HepG2 (cell line): Measurements from ENCODE around the gene SLC16A3. TPM values are rescaled to one million over a fixed set of nuclear protein-coding genes. Genes with fewer than 3 reads are reported as not detected.
A peak's percentile ranks its signal among the peaks of the same experiment; 100 is the strongest.

ENCODE experiments used
- ARNT ChIP-seq: fragments of 450-650 bp; IDR thresholded peaks from 2 replicates; pipeline ENCODE4 v1.6.1; 2017
- CSRNP2 ChIP-seq: sonication (generic); formaldehyde crosslinking; conservative IDR thresholded peaks from 2 replicates; pipeline ENCODE4 v1.8.0; 2022; ENCODE audit warnings: low read depth, missing genetic modification reagents
- EHMT2 ChIP-seq: fragments of 200-600 bp; sonication (generic); IDR thresholded peaks from 2 replicates; pipeline ENCODE4 v1.7.0; 2017; ENCODE audit warnings: antibody characterized with exemption, low read depth, low read length, borderline replicate concordance
- GPN1 ChIP-seq: sonication (generic); formaldehyde crosslinking; IDR thresholded peaks from 2 replicates; pipeline ENCODE4 v1.5.1; 2020; ENCODE audit warnings: missing genetic modification reagents, borderline replicate concordance
- HES4 ChIP-seq: sonication (generic); formaldehyde crosslinking; IDR thresholded peaks from 2 replicates; pipeline ENCODE4 v1.9.0; 2021; ENCODE audit warnings: mild to moderate bottlenecking, missing genetic modification reagents, borderline replicate concordance
- MAX ChIP-seq: IDR thresholded peaks from 2 replicates; pipeline ENCODE4 v1.6.1; 2012; ENCODE audit warnings: inconsistent platforms
- NFKBIZ ChIP-seq: IDR thresholded peaks from 2 replicates; pipeline ENCODE4 v1.6.1; 2018; ENCODE audit warnings: missing genetic modification reagents, missing compliant biosample characterization
- NPAS2 ChIP-seq: sonication (generic); formaldehyde crosslinking; IDR thresholded peaks from 2 replicates; pipeline ENCODE4 v1.8.0; 2022; ENCODE audit warnings: mild to moderate bottlenecking, missing genetic modification reagents, borderline replicate concordance
- PCBP2 ChIP-seq: fragments of 200-400 bp; formaldehyde crosslinking; optimal IDR thresholded peaks from 2 replicates; pipeline ENCODE3; 2018; ENCODE audit warnings: low read length, low read depth; ENCODE audit not compliant: poor library complexity, severe bottlenecking
- SMAD9 ChIP-seq: sonication (generic); formaldehyde crosslinking; IDR thresholded peaks from 2 replicates; pipeline ENCODE4 v1.5.1; 2020; ENCODE audit warnings: mild to moderate bottlenecking, missing genetic modification reagents
- THAP11 ChIP-seq: IDR thresholded peaks from 2 replicates; pipeline ENCODE4 v1.6.1; 2016; ENCODE audit warnings: missing biosample characterization, missing genetic modification reagents
- YY1 ChIP-seq: IDR thresholded peaks from 2 replicates; pipeline ENCODE4 v1.6.1; 2011; ENCODE audit warnings: low read length, low read depth, moderate library complexity, mild to moderate bottlenecking; ENCODE audit not compliant: insufficient read depth, insufficient replicate concordance
- ZBTB7B ChIP-seq: sonication (generic); formaldehyde crosslinking; IDR thresholded peaks from 2 replicates; pipeline ENCODE4 v1.4.0; 2020; ENCODE audit warnings: missing genetic modification reagents
- ZFP90 ChIP-seq: sonication (generic); formaldehyde crosslinking; IDR thresholded peaks from 2 replicates; pipeline ENCODE4 v1.8.0; 2022; ENCODE audit warnings: missing genetic modification reagents, mild to moderate bottlenecking, inconsistent platforms, borderline replicate concordance
- ZNF180 ChIP-seq: sonication (generic); formaldehyde crosslinking; IDR thresholded peaks from 2 replicates; pipeline ENCODE4 v1.4.0; 2020; ENCODE audit warnings: low read depth, missing genetic modification reagents, borderline replicate concordance
- ZNF207 ChIP-seq: fragments of 450-650 bp; IDR thresholded peaks from 2 replicates; pipeline ENCODE4 v1.6.1; 2016; ENCODE audit warnings: antibody characterized with exemption, borderline replicate concordance
- ZNF251 ChIP-seq: sonication (generic); formaldehyde crosslinking; IDR thresholded peaks from 2 replicates; pipeline ENCODE4 v1.9.0; 2021; ENCODE audit warnings: mild to moderate bottlenecking, missing genetic modification reagents
- ZNF326 ChIP-seq: sonication (generic); formaldehyde crosslinking; IDR thresholded peaks from 2 replicates; pipeline ENCODE4 v1.4.0; 2020; ENCODE audit warnings: missing genetic modification reagents, borderline replicate concordance
- ZNF639 ChIP-seq: conservative IDR thresholded peaks from 2 replicates; pipeline ENCODE4 v1.6.1; 2018; ENCODE audit warnings: missing genetic modification reagents
- ZSCAN9 ChIP-seq: IDR thresholded peaks from 2 replicates; pipeline ENCODE4 v1.6.1; 2016; ENCODE audit warnings: borderline replicate concordance
- ZZZ3 ChIP-seq: sonication (generic); formaldehyde crosslinking; IDR thresholded peaks from 2 replicates; pipeline ENCODE4 v1.4.0; 2020; ENCODE audit warnings: missing genetic modification reagents, mild to moderate bottlenecking, borderline replicate concordance
- polyA plus RNA-seq, 8 experiments: library from polyadenylated mRNA; depleted of rRNA in 3 of 8; stranded (reverse) in 7 of 8; unstranded in 1 of 8; fragments of >200 nt; fragmentation: Illumina TruSeq in 4 of 8; extraction: Trizol in 4 of 8; gene quantifications; 2 replicates each; pipeline versions ENCODE4 v1.2.1 to v1.2.3, GENCODE V29; 2011 to 2016; ENCODE audit warnings: low read depth in 4 of 8, missing spikeins in 1 of 8, mixed read lengths in 1 of 8; ENCODE audit not compliant: insufficient read depth in 1 of 8
- total RNA-seq, 5 experiments: library from RNA; depleted of rRNA; stranded (reverse); fragments of >200 nt; fragmentation: Illumina TruSeq; extraction: Trizol; gene quantifications; 2 replicates each; pipeline ENCODE4 v1.2.3, GENCODE V29; 2016; ENCODE audit warnings: low read depth in 1 of 5
- TF ChIP-seq, protein P1 (sequence below): sonication (generic); formaldehyde crosslinking; IDR thresholded peaks from 2 replicates; pipeline ENCODE4 v1.8.1; 2023; ENCODE audit warnings: mild to moderate bottlenecking, missing genetic modification reagents
- TF ChIP-seq, protein P2 (sequence below): sonication (generic); formaldehyde crosslinking; IDR thresholded peaks from 2 replicates; pipeline ENCODE4 v1.5.1; 2020; ENCODE audit warnings: mild to moderate bottlenecking, moderate library complexity, missing genetic modification reagents

Gene SLC16A3
- total and polyA plus RNA-seq, 2 of the 13 experiments (the other 11 are each of a cell fraction or from before 2014, with no cell fraction given) = 242 to 349 TPM

DNA sequence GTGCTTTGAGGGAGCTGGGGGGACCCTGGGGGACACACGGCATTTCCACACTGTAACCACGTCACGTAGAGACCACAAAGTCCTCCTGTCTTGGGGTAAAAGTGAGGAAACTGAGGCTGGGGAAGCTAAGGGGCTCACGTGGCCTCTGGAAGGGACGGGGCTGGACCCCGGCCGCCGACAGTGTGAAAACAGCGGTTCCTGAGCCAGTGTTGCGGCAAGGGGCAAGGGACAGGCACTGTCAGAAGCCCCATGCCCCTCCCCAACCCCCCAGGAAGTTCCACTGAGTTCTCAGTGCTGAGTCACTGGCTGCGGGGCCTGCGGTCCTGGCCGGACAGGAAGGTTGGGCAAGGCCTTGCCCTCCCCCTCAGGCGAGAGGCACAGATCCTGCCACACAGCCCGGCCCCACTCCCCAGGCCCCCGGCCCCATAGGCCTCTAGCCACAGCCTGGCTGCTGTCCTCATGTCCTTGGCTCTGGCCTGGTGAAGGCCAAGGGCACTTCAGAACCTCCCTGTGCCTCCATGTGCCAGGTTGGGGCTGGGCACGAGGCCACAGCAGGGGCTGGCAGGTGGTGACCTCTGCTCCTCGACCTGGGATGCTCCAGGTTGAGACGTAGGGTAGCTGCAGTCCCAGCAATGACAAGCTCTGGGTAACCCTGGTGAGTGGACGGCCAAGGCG lies 11.2 kb upstream of the SLC16A3 start (continued):
- TF ChIP-seq ZNF207 (no peak), NFKBIZ (peak; percentile 77; the same call in 1 of the 2 replicates), ZNF251 (CRISPR knock-in tag) (no peak), ZBTB7B (peak; percentile 18; the same call in 1 of the 2 replicates), CSRNP2 (no peak), ARNT (no peak), YY1 (peak; percentile 60), MAX (peak; percentile 97), ZZZ3 (CRISPR knock-in tag) (peak; percentile 23), GPN1 (CRISPR knock-in tag) (peak; percentile 83; the same call in 1 of the 2 replicates), NPAS2 (CRISPR knock-in tag) (no peak), THAP11 (CRISPR knock-in tag) (peak; percentile 74), ZNF639 (CRISPR knock-in tag) (no peak), ZNF180 (CRISPR knock-in tag) (no peak), HES4 (CRISPR knock-in tag) (no peak), ZNF326 (no peak), ZFP90 (CRISPR knock-in tag) (no peak), EHMT2 (no peak), PCBP2 (no peak), ZSCAN9 (CRISPR knock-in tag) (peak; percentile 72; the same call in 1 of the 2 replicates), SMAD9 (no peak)
- TF ChIP-seq, protein P1, sequence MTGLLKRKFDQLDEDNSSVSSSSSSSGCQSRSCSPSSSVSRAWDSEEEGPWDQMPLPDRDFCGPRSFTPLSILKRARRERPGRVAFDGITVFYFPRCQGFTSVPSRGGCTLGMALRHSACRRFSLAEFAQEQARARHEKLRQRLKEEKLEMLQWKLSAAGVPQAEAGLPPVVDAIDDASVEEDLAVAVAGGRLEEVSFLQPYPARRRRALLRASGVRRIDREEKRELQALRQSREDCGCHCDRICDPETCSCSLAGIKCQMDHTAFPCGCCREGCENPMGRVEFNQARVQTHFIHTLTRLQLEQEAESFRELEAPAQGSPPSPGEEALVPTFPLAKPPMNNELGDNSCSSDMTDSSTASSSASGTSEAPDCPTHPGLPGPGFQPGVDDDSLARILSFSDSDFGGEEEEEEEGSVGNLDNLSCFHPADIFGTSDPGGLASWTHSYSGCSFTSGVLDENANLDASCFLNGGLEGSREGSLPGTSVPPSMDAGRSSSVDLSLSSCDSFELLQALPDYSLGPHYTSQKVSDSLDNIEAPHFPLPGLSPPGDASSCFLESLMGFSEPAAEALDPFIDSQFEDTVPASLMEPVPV = peak; percentile 46; the same call in 1 of the 2 replicates
- TF ChIP-seq, protein P2, sequence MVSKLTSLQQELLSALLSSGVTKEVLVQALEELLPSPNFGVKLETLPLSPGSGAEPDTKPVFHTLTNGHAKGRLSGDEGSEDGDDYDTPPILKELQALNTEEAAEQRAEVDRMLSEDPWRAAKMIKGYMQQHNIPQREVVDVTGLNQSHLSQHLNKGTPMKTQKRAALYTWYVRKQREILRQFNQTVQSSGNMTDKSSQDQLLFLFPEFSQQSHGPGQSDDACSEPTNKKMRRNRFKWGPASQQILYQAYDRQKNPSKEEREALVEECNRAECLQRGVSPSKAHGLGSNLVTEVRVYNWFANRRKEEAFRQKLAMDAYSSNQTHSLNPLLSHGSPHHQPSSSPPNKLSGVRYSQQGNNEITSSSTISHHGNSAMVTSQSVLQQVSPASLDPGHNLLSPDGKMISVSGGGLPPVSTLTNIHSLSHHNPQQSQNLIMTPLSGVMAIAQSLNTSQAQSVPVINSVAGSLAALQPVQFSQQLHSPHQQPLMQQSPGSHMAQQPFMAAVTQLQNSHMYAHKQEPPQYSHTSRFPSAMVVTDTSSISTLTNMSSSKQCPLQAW (CRISPR knock-in tag) = 0 out of 2 replicates have a peak, but pooled peaks have one; percentile 16
